Activated CD4-positive, alpha-beta T cell treated with anti-CD3 and anti-CD28 coated beads, Interleukin-2, amount 50 U/mL, for 16 hours (primary cell): Measurements from ENCODE around the gene B9D1.

ENCODE experiments used
- DNase-seq: peaks from one replicate; pipeline ENCODE4 v3.0.0-alpha.2; 2020

Gene B9D1

GRCh38 chr17:19375732-19376131, 13.2 kb upstream of the B9D1 start:
- DNase-seq = no peak

GRCh38 chr17:19374136-19374535, 11.6 kb upstream of the B9D1 start:
- no peak for DNase-seq

- DNase-seq = no peak
These were observed 10.5 kb upstream of the B9D1 start for GRCh38 chr17:19372866-19373504.

- no peak for DNase-seq
These were observed 9.9 kb upstream of the B9D1 start for GRCh38 chr17:19372439-19372838.

GRCh38 chr17:19372011-19372370, 9.5 kb upstream of the B9D1 start:
- no peak for DNase-seq

GRCh38 chr17:19371259-19372010, 8.9 kb upstream of the B9D1 start:
- no peak for DNase-seq

- peak; percentile 26 for DNase-seq
These were observed 8.0 kb upstream of the B9D1 start for GRCh38 chr17:19370493-19370960.

- peak; percentile 48 for DNase-seq
These were observed 7.4 kb upstream of the B9D1 start for GRCh38 chr17:19369846-19370492.

- DNase-seq = no peak
These were observed 6.7 kb upstream of the B9D1 start for GRCh38 chr17:19369107-19369778.

- no peak for DNase-seq
These were observed 5.7 kb upstream of the B9D1 start for GRCh38 chr17:19368229-19368628.

GRCh38 chr17:19366637-19366972, 4.1 kb upstream of the B9D1 start:
- no peak for DNase-seq

GRCh38 chr17:19365833-19366636, 3.5 kb upstream of the B9D1 start:
- DNase-seq = no peak

- DNase-seq = no peak
These were observed 2.9 kb upstream of the B9D1 start for GRCh38 chr17:19365499-19365817.

GRCh38 chr17:19364699-19365498, 2.4 kb upstream of the B9D1 start:
- DNase-seq = no peak

GRCh38 chr17:19363460-19364035, 1.0 kb upstream of the B9D1 start:
- no peak for DNase-seq

- no peak for DNase-seq
These were observed 553 bp upstream of the B9D1 start for GRCh38 chr17:19363114-19363438.

- no peak for DNase-seq
These were observed 613 bp downstream of the B9D1 start for GRCh38 chr17:19361944-19362276.

GRCh38 chr17:19361326-19361725, 1.2 kb downstream of the B9D1 start:
- no peak for DNase-seq

- DNase-seq = no peak
These were observed 1.8 kb downstream of the B9D1 start for GRCh38 chr17:19360772-19361171.

- DNase-seq = no peak
These were observed 2.7 kb downstream of the B9D1 start for GRCh38 chr17:19359856-19360255.

GRCh38 chr17:19359151-19359550, 3.4 kb downstream of the B9D1 start:
- no peak for DNase-seq

GRCh38 chr17:19357761-19358160, 4.8 kb downstream of the B9D1 start:
- DNase-seq = no peak
